Lower lobe of right lung (tissue), 2 donors: ENCODE results near the gene ISM2. TPM values are rescaled to one million over a fixed set of nuclear protein-coding genes. Genes with fewer than 3 reads are reported as not detected.

Experiments used
- ATAC-seq, 2 donors: fragments of 200-7000 bp; cut with Tn5 transposase; one replicate each; pipeline ENCODE4 v1.9.1; 2020 to 2022; ENCODE audit warnings: mild to moderate bottlenecking in 2 of 2, moderate library complexity in 2 of 2
- DNase-seq: peaks from one replicate; pipeline ENCODE4 v3.0.0-alpha.2; 2020
- H3K27ac ChIP-seq: fragments of 200-600 bp; one replicate; pipeline ENCODE4 v1.8.0; 2022
- H3K27me3 ChIP-seq: fragments of 200-600 bp; one replicate; pipeline ENCODE4 v1.8.0; 2022; ENCODE audit warnings: low read depth
- H3K36me3 ChIP-seq: fragments of 200-600 bp; one replicate; pipeline ENCODE4 v1.8.0; 2022; ENCODE audit warnings: mild to moderate bottlenecking
- H3K4me1 ChIP-seq: fragments of 200-600 bp; one replicate; pipeline ENCODE4 v1.8.0; 2022
- H3K4me3 ChIP-seq: fragments of 200-600 bp; one replicate; pipeline ENCODE4 v1.8.0; 2022; ENCODE audit warnings: mild to moderate bottlenecking
- H3K9me3 ChIP-seq: fragments of 200-600 bp; one replicate; pipeline ENCODE4 v1.8.0; 2022
- intact Hi-C: fragments of 100-400 bp; cut with DNase I; formaldehyde crosslinking; loops from one replicate; pipeline ENCODE4 v1.11.0; 2022
- total RNA-seq: library from RNA; stranded (reverse); fragmentation: NEBNext Ultra II Directional; extraction: Animal tissue kit (Norgen Biotek cat#: 25700); gene quantifications from one replicate; pipeline ENCODE4 v1.2.1, GENCODE V29; 2021
- TF ChIP-seq, protein P1 (sequence below): fragments of 200-600 bp; IDR thresholded peaks from one replicate; pipeline ENCODE4 v1.8.0; 2022; ENCODE audit warnings: antibody characterized with exemption, mild to moderate bottlenecking
- donor health status: DM: no; HTN: yes; CAD: no; lungs with severe emphysema.

The ISM2 gene
- total RNA-seq, 1 donor from 2014 or later = not detected

DNA sequence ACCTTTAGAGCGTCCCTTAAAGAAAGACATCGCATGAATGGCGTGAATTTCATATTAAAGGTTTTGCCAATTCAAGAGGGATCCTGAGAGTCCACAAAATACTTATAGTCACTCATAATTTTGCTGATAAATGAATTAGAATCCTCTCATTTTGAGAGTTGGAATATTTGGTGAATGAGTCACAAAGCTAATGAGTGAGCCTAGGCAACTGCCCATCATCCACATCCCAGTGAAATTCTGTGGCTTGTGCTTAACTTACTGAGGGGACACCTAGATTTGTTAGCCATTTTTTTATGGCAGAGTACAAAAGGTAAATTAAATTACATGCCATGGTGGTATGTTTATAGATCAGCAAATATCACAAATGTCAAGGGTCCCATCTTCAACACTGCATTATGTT lies 62.6 kb downstream of the ISM2 start:
- intact Hi-C loops = no loop called here
- H3K36me3 ChIP-seq = peaks cover 89% of the 10 kb centered on the region
- ATAC-seq (no peak), DNase-seq (no peak)
- H3K4me1 ChIP-seq = no peaks in the 10 kb centered on the region
- TF ChIP-seq, protein P1, sequence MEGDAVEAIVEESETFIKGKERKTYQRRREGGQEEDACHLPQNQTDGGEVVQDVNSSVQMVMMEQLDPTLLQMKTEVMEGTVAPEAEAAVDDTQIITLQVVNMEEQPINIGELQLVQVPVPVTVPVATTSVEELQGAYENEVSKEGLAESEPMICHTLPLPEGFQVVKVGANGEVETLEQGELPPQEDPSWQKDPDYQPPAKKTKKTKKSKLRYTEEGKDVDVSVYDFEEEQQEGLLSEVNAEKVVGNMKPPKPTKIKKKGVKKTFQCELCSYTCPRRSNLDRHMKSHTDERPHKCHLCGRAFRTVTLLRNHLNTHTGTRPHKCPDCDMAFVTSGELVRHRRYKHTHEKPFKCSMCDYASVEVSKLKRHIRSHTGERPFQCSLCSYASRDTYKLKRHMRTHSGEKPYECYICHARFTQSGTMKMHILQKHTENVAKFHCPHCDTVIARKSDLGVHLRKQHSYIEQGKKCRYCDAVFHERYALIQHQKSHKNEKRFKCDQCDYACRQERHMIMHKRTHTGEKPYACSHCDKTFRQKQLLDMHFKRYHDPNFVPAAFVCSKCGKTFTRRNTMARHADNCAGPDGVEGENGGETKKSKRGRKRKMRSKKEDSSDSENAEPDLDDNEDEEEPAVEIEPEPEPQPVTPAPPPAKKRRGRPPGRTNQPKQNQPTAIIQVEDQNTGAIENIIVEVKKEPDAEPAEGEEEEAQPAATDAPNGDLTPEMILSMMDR = no peak
- H3K9me3 ChIP-seq = no peaks in the 10 kb centered on the region
- H3K27ac ChIP-seq = no peak overlapping the region
- H3K4me3 ChIP-seq = no peak overlapping the region
- H3K27me3 ChIP-seq = no peaks in the 10 kb centered on the region

DNA sequence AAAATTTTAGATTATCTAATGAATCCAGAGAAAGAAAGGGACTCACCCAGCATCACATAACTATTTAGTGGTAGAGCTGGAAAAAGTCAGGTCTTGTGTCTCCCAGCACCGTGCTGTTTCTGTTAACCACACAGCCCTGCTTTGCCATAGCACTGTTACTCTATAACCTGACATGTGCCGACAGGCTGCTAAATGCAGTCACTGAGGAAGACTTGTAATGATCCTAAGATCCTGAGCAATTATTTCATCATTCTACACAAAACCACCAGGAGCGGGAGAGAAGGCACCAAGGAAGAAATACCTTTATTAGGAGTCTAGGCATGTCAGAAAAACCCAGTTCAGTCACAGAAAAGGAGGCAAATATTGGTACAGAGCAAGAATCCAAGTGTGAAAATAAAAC lies 72.2 kb downstream of the ISM2 start:
- intact Hi-C loops = no loop called here
- ATAC-seq = no peak
- no peak overlapping the region for H3K27ac ChIP-seq
- H3K27me3 ChIP-seq = no peaks in the 10 kb centered on the region
- H3K4me1 ChIP-seq = no peaks in the 10 kb centered on the region
- no peaks in the 10 kb centered on the region for H3K9me3 ChIP-seq
- TF ChIP-seq, protein P1 = no peak
- no peak for DNase-seq
- H3K4me3 ChIP-seq = no peak overlapping the region
- peaks cover 100% of the 10 kb centered on the region for H3K36me3 ChIP-seq

DNA sequence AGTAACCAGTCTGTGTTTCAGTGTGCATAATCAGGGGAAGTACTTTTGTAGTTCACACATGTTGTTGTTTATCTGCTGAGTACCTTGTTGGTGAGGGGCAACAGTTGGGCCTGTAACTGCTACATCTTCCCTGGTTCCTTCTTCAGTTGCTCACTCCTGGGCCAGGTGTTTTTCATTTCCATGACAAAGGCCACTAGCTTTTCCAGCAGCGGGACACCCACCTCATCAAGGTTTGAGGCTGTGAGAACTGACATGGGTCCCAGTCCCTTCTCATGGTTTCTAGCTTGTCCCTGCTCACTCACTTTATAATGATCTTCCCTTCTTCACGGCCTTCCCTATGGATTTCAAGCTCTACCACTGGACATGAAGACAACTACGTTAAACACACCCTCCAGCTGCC lies 73.8 kb downstream of the ISM2 start:
- Histone ChIP-seq H3K9me3 (peaks cover 4% of the 10 kb centered on the region), H3K27ac (no peak overlapping the region), H3K36me3 (peaks cover 86% of the 10 kb centered on the region), H3K4me3 (no peak overlapping the region), H3K4me1 (no peaks in the 10 kb centered on the region), H3K27me3 (no peaks in the 10 kb centered on the region)
- TF ChIP-seq, protein P1 = no peak
- DNase-seq (no peak), ATAC-seq (no peak)
- intact Hi-C loops = no loop called here

Other genes starting within 250 kb of the ISM2 start
- not detected for gene NGB, start 227.6 kb downstream of the ISM2 start, total RNA-seq
- gene POMT2, start 177.9 kb downstream of the ISM2 start, total RNA-seq = 23.5 TPM
- gene GSTZ1, start 177.8 kb downstream of the ISM2 start, total RNA-seq = 12.5 TPM
- 12.1 TPM for gene TMED8, start 121.7 kb downstream of the ISM2 start, total RNA-seq
- gene SAMD15, start 121.4 kb downstream of the ISM2 start, total RNA-seq = 2.8 TPM
- 0.77 TPM for gene NOXRED1, start 75.3 kb downstream of the ISM2 start, total RNA-seq
- 18.4 TPM for gene VIPAS39, start 41.2 kb downstream of the ISM2 start, total RNA-seq
- 122 TPM for gene AHSA1, start 40.7 kb downstream of the ISM2 start, total RNA-seq
- 46.1 TPM for gene SPTLC2, start 117.8 kb upstream of the ISM2 start, total RNA-seq
- 12.5 TPM for gene ALKBH1, start 209.2 kb upstream of the ISM2 start, total RNA-seq
- 58.0 TPM for gene SLIRP, start 209.3 kb upstream of the ISM2 start, total RNA-seq